ENCODE results near the gene GMCL1.
"Not testable (repeated sequence)": the region's sequence is repeated elsewhere in the genome, so short reads cannot be mapped to it uniquely, and the experiment has no call there.

Gene GMCL1

DNA sequence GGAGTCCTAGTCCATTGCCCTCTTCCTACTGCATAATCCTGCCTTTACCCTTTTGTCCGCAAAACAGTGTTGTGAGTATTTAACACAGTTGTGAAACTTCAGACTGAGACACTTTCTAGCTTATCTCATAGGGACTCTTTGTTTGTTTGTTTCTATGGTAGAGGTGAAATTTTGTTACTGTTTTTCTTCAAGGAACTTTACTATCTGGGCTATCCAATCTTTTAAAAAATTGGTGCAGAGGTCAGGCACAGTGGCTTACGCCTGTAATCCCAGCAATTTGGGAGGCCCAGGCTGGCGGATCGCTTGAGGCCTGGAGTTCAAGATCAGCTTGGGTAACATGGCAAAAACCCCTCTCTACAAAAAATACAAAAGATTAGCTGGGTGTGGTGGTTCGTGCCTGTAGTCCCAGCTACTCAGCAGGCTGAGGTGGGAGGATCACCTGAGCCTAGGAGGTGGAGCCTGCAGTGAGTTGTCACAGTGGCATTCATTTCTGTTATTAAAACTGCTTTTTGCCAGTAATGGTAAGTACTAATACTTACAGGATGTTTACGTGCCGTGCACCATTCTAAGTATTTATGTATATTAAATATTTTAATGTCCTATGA is 18.8 kb downstream of the GMCL1 start:
- no peak for DNase-seq

DNA sequence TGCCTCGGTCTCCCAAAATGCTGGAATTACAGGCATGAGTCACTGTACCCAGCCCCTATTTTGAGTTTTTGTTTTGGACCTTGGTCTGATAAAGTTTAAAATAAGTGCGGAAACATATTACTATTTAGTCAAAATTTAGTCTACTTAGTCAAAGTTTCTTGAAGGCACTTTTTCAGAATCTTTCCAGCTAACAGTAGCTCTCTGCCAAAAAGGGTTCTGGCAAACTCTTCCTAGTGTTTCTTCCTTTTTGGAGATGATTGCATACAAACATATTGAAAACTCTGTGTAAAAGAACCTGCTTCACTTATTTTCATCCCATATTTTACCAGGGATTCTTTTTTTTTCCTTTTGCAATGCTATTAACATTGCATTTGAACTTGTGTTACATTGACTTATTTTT is 28.8 kb downstream of the GMCL1 start:
- no peak for DNase-seq

DNA sequence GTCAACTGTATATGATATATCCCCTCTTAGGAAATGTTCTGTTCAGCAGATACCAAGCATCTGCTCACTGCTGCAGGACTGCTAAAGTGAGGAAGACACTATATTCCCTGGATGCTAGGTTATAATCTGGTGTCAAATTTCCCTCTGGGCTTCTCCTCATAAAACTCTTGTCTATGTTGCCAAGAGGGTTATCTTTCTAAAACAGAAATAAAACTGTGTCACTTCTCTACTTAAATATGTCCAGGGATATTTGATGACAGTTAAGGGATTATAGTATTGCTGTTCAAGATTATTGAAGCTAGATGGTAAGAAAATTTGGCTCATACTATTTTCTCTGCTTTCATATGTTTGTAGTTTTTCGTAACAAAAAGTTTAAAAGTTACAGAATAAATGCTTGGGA is 33.8 kb downstream of the GMCL1 start:
- DNase-seq = no peak

DNA sequence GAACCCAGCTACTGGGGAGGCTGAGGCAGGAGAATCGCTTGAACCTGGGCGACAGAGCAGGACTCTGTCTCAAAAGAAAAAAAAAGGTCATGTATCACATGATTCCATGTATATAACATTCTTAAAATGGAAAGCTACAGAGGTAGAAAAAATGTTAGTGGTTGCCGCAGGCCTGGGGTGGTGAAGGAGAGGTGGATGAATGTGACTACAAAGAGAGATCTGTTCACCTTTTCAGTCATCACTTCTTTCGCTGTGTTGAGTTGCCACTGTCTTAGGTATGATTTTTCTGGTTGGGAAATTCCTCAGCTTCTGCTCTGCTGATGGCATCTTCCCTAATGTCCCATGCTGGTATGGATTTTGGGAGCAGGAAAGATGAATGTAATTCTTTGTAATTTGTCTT is 59.0 kb downstream of the GMCL1 start:
- DNase-seq = no peak

DNA sequence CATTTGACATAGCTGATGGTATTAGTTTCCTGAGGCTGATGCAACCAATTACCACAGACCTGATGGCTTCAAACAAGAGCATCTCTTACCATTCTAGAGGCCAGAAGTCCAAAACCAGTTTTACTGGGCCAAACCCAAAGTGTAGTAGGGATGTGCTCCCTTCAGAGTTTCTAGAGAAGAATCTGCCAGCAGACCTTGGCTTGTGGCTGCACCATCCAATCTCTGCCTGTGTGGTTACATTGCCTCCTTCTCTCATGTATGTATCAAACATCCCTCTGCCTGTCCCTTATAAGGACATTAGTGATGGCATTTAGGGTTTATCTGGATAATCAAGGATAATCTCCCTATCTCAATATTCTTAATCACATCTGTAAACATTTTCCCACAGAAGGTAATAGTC is 59.8 kb downstream of the GMCL1 start:
- DNase-seq = no peak

DNA sequence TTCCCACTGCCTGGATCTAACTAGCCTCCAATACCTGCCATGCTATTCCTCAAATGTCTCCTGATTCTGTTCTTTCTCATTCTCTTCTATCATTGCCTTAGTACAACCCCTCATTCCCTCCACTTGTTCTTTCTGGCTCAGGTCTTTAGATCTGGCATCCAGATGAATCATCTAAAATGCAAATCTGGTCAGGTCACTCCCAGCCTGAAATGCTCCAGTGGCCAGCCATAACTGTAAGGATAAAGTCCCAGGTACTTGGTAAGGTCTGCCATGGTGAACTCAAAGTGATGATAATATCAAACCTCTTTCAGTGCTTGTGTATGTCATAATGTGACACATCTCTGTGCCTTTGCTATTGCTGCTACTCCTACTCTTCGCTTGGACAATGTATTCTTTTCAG is 61.4 kb downstream of the GMCL1 start:
- DNase-seq = no peak

DNA sequence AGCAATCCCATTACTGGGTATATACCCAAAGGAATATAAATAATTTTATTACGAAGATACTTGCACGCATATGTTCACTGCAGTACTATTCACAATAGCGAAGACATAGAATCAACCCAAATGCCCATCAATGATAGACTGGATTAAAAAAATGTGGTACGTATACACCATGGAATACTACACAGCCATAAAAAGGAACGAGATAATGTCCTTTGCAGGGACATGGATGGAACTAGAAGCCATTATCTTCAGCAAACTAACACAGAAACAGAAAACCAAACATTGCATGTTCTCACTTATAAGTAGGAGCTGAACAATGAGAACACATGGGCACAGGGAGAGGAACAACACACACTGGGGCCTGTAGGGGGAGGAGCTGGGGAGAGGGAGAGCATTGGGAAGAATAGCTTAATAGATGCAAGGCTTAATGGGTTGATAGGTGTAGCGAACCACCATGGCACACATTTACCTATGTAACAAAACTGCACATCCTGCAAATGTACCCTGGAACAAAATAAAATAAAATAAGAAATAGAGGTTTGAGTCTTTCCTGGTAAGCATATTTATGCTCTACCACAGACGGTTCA is 63.5 kb downstream of the GMCL1 start:
- DNase-seq = not testable (repeated sequence)

DNA sequence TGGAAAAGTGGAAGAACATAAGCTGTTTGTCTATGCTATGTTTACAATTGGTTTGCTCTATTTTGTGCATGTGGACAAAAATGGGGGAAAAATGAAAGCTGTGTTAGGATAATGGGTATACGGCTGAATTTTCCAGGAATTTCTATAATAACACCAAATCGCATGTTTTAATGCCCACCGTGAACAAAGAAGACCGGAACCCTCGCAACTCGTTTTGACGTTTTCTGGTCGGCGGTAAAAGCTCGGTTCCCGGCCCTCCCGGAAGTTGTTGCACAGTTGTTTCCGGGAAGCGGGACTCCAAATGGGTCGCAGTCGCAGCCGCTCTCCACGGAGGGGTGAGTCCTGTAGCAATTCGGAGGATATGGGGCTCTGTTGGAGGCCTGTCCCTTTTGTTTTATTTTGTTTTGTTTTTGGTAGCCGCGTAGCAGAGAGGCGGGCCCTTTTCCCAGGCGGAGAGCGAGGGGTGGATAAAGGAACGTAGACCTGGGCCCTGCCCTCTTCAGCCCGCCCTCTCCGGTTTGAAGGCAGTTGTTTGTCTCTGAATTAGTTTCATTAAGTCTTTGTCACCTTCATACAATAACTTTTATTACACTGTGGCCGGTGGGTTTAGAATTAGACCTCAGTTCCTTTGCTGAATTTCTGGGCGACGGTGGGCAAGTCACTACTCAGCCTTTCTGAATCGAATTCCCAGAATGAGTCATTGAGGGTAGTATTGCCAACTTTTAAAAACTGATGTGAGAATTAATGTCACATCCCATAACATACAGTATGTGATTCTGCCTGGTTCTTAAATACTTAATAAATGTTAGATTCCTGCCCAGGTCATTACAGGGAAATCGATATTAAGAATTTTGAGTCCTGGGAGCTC is 64.5 kb downstream of the GMCL1 start, which contains the start of gene SNRNP27:
Gene SNRNP27 (plus strand): TSS at position 273 of the 868 bp plus-strand sequence. CDS start 29 bp downstream, at position 302.
- peak; percentile 22 for DNase-seq

DNA sequence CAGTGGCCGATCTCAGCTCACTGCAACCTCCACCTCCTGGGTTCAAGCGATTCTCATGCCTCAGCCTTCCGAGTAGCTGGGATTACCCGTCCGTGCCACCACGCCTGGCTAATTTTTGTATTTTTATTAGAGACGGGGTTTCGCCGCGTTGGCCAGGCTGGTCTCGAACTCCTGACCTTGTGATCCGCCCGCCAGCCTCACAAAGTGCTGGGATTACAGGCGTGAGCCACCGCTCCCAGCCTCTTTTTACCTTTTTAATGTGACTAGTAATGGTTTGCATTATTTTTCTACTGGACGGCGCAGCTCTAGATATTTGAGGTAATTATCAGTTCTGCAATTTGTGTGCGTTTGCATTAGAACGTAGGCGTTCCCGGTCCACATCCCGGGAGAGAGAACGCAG is 65.3 kb downstream of the GMCL1 start:
- not testable (repeated sequence) for DNase-seq

DNA sequence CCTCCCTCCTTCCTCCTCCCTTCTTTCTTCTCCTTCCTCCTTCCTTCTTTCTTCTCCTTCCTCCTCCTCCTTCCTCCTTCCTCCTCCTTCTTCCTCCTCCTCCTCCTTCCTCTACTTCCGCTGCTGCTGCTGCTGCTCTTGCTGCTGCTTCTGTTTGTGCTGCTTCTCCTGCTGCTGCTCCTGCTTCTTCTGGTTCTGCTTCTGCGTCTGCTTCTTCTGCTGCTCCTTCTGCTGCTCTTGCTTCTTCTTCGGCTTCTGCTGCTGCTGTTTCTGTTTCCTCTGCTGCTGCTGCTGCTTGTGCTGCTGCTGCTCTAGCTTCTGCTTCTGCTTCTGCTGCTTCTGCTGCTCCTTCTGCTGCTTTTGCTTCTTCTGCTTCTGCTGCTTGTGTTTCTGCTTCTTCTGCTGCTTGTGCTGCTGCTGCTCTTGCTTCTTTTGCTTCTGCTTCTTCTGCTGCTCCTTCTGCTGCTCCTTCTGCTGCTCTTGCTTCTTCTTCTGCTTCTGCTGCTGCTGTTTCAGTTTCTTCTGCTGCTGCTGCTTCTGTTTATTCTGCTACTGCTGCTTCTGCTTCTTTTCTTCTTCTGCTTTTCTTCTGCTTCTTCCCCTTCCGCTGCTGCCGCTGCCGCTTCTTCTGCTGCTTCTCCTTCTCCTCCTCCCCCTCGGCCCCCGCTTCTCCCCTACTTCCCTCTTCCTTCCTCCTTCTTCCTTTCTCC is 72.9 kb downstream of the GMCL1 start:
- DNase-seq = peak; percentile 88

DNA sequence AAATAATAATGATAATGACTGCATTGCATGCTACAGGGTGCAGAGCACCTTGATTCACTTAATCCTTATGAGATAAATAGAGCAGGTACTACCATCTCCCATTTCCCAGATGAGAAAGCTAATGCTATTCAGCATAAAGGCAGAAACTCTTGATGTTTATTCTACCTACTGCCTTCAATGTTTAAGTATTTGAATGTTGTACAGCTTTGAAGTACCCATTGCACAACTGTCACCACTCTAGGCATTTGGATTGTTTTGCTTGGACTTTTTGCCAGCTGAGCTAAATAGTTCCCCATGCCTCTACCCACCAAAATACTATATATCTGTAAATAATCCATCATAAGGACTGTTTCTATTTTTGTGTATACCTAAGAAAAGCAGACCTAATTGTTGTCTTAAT is 77.8 kb downstream of the GMCL1 start:
- no peak for DNase-seq

DNA sequence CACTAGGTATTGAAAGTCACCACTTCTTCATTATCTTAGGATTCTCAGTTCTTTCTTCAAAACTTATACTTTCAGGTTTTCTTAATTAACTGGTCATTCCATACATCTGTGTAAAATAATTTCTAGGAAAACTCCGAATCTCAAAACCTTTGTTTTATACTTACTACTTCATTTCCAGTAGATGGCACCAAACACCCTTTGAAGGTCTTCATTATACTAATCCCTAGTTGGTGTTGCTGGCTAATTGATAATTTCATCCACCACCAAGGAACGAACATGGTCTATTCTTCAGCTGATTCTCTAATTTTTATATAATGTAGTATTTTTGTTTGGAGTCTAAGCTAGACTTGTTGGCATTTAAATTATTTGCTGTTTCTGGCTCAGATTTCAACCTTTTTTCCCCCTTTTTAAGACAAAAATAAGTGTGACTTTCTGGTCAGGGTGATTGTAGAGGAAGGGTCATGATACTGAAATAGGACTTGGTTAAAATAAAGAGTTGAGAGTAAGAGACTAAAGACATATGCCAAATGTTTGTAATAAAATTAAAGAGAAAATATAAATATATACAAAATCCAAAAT is 82.6 kb downstream of the GMCL1 start:
- no peak for DNase-seq

DNA sequence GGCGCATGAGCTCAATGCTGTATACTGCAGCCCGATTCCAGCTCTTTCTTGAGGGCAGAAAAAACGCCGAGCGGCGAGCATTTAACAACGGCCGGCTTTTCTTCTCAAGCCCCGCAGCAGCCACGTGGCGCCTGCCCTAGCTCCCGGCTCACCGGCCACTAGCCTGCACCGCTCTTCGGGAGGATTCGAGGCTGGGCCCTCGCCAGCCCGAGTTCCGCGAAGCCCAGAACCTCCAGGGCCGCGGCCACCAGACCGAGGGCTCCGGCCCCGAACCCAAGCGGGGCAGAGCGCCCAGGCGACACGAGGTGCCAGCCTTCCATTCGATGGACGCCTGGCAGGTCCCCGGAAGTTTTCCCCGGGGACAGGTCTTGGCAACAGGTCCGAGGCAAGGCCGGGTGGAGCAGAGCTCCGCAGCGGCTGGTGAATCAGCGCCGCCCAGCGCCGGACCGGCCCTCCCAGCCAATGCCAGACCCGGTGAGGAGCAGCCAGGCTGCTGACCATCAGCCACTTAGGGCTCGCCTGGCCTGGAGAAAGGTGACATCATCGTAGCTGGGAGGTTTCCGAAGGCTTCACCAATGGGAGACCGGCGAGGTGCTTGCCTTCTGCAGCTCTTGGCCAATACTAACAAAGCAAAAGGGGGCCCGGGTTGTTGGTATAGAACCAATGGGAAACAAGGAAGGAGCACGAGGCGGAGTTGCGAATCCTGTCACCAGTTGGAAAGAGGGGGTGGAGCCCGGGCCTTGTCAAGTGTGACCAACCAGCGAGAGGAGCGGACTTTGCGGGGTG is 84.9 kb downstream of the GMCL1 start:
- peak; percentile 100 for DNase-seq

DNA sequence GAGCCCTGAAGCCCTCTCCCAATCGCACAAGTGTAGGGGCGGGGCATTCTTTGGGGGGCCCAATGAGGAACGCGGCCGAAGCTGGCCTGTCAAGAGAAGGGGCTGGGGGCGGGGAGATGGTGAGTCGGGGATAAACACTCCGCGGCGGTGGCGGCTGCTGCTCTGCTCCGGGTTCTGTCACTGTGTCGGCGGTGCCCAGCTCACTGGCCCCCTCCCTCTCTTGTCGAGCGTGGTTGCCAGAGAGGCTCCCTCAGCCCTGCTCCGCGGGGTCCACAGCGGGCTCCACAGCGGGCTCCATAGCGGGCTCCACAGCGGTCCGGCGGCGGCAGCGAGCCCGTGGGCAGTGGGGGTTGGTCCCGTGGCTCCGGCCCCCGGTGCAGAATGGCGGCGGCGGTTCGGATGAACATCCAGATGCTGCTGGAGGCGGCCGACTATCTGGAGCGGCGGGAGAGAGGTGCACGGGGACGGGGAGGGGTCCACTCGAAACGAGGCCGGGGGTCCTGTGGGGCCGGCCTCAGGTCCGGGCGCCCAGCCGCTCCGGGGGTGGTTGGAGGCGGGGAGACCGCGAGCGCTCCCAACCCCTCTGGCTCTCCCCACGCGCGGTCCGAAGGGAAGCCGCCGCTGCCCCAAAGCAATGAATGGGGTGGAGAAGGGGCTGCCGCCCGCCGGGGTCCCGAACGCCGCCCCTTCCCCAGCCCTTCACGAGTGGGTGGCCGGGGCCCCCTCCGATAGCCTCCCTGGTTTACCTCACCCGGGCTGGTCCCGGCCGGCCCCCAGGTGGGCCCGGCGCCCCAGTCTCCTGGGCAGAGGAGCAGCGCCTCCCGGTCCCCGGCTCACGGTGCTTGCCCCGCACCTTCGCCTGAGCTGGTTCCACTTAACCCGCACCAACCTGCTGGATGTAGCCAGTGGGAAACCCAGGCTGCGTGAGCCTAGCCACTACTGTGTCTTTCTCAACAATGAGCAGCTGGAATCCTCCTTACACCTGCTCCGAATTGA is 85.8 kb downstream of the GMCL1 start, which contains the start of gene MXD1:
Gene MXD1 (plus strand): TSS at position 160 of the 996 bp plus-strand sequence. CDS start 222 bp downstream, at position 382.
- DNase-seq = no peak

DNA sequence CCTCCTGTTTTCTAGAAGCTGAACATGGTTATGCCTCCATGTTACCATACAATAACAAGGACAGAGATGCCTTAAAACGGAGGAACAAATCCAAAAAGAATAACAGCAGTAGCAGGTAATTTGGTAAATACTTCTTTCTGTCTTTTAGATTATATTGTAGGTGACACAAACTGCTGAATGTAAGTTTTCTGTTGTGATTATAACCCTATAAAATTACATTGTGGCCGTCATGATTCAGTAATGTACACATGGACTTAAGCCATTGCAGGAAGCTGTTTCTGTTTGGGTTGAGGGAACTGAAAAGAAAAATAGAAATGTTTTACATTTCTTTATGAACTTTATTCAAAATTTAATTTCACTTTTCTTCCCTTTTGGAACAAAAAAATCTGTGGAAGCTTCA is 86.6 kb downstream of the GMCL1 start:
- no peak for DNase-seq

DNA sequence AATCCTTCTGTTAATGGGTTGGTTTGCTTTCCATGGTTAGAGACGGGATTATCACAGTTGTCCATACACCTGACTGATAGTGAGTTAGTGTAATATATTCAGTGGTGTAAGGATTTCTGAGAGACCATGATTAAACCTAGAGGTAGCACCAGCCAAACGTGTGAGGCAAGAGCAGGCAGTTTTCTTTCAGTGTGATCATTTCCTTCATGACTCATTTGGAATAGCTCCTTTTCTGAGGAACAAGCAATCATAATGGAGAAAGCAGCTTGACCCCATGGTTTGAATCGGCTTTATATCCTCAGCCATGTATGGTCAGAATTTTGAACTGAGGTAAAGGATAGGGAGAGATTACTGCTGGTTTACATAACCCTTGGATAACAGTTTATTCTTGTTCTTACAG is 88.4 kb downstream of the GMCL1 start:
- no peak for DNase-seq

DNA sequence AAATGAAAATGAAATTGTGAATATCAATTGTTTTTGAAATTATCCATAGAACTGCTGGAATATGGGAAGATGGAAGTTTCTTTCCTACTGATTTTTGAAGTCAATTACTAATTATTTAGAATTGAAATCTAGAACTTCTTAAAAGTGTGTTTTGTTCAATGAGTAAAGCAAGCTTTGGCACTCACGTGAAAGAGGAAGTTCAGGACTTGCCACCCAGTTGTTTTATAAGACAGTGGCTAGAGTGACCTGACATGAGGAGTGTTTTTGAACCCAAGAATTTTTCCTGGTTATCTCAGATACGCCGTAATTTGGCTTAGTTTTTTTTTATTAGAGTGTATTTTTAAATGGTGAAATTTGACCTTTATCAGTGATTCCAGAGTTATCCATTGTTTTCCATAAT is 88.9 kb downstream of the GMCL1 start:
- DNase-seq = no peak

DNA sequence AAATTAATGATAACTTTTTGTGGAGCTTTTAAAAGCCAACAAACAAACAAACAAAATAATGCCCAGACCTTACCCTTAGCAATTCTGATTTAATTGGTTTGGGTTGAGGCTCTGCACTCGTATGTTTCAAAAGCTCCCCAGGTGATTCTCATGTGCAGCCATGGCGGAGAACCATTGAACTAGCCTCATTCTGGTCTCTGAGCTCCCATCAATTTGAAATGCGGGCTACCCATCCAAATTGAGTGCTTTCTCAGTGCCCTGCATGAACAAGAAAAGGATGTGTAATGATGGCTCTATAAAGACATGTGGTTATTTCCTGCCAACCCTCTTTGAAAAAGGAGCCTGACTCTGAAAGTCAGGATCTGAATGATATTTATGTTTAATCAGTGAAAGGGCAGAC is 93.7 kb downstream of the GMCL1 start:
- DNase-seq = no peak

DNA sequence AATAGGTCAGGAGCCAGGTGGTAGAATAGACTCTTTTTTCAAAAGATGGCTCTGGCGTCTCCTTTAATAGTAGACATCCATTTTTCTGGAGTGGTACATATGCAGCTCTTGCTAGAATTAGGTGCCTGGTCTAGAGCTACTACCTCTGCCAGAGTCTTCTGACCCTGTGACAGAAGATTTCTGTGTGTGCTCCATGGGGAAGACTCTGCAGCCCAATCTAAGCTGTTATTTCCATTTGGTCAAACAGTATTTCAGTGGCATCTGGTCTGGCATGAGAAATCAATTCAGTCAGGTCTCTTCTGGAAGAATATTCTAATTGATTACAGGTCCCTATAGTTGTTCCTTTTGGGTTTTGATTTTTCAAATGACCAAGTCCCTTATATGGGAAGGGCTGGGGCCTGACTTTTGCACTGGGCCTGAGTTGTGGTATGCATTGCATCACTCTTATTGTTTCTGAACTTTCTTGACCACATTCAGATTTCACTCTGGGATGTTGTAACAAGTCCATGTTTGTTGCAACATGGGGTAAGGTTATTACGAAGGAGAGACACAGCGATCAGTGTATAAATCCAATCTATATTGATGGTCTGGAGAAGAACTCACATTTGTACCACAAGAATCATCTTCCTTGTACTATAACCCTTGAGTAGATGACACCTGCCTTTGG is 97.5 kb downstream of the GMCL1 start:
- DNase-seq = no peak

All from SIG-M5 (cell line).